Activated CD8-positive, alpha-beta T cell treated with anti-CD3 and anti-CD28 coated beads for 36 hours (primary cell): ENCODE data around the gene LGALS16. TPM values are rescaled to one million over a fixed set of nuclear protein-coding genes. Genes with fewer than 3 reads are reported as not detected.

Source experiments
- ATAC-seq: fragments of 200-7000 bp; cut with Tn5 transposase; one replicate; pipeline ENCODE4 v1.10.0; 2021; ENCODE audit warnings: mild to moderate bottlenecking, moderate library complexity
- CTCF ChIA-PET: fragments of 350-600 bp; sonication (Branson Sonifier 250); formaldehyde crosslinking; loops from one replicate; lab custom pipeline; 2021; ENCODE audit warnings: antibody characterized with exemption; lab: Charles Lee
- POLR2A ChIA-PET: fragments of 350-600 bp; sonication (Branson Sonifier 250); formaldehyde crosslinking; loops from one replicate; lab custom pipeline; 2021; ENCODE audit warnings: antibody characterized with exemption; lab: Charles Lee
- DNase-seq: peaks from one replicate; pipeline ENCODE4 v3.0.0-alpha.2; 2020
- H3K27ac Mint-ChIP-seq: one replicate; pipeline ENCODE4 v1.8.0; 2021; ENCODE audit warnings: mild to moderate bottlenecking, mixed read lengths
- H3K27me3 Mint-ChIP-seq: one replicate; pipeline ENCODE4 v1.8.0; 2021; ENCODE audit warnings: mixed read lengths
- H3K36me3 Mint-ChIP-seq: one replicate; pipeline ENCODE4 v1.8.0; 2021; ENCODE audit warnings: low read depth, mixed read lengths
- H3K4me1 Mint-ChIP-seq: one replicate; pipeline ENCODE4 v1.8.0; 2021; ENCODE audit warnings: low read depth, mixed read lengths
- H3K4me3 Mint-ChIP-seq: one replicate; pipeline ENCODE4 v1.8.0; 2021; ENCODE audit warnings: mild to moderate bottlenecking, moderate library complexity, mixed read lengths
- H3K9me3 Mint-ChIP-seq: one replicate; pipeline ENCODE4 v1.8.0; 2021; ENCODE audit warnings: mixed read lengths
- intact Hi-C: fragments of 100-400 bp; cut with micrococcal nuclease; formaldehyde crosslinking; loops from one replicate; pipeline ENCODE4 v1.10.0; 2022
- total RNA-seq, 2 experiments: library from RNA; stranded (reverse); gene quantifications; one replicate each; pipeline ENCODE4 v1.2.3, GENCODE V29; 2021
- TF ChIP-seq, protein P1 (sequence below): fragments of 200-600 bp; IDR thresholded peaks from one replicate; pipeline ENCODE4 v1.8.0; 2022; ENCODE audit warnings: antibody characterized with exemption, mild to moderate bottlenecking

Gene LGALS16
- total RNA-seq, 2 experiments from 2014 or later = not detected

DNA sequence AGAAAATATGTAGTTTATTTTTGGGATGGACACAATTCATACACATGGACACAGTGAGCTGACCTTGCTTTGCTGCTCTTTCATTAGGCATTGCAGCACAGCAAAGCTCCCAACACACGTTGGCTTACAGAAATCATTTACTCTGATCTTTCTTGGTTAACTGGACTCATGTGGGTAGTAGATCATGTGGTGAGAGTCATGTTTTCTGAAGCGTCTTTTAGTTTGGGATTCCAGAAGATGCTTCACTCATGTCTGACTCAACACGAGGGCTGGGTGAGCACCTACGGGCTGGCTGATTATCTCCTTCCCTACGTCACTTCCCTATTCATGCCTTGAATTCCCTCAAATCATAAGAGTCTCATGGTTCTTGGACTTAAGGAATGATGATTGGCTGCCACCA, 12.1 kb upstream of the LGALS16 start:
- Mint-ChIP-seq H3K4me3 (no peak overlapping the region), H3K4me1 (no peaks in the 10 kb centered on the region), H3K27me3 (peaks cover 68% of the 10 kb centered on the region), H3K27ac (no peak overlapping the region), H3K36me3 (no peaks in the 10 kb centered on the region), H3K9me3 (no peaks in the 10 kb centered on the region)
- ChIA-PET POLR2A (no interaction called here), CTCF (no interaction called here)
- ATAC-seq (no peak), DNase-seq (no peak)
- TF ChIP-seq, protein P1, sequence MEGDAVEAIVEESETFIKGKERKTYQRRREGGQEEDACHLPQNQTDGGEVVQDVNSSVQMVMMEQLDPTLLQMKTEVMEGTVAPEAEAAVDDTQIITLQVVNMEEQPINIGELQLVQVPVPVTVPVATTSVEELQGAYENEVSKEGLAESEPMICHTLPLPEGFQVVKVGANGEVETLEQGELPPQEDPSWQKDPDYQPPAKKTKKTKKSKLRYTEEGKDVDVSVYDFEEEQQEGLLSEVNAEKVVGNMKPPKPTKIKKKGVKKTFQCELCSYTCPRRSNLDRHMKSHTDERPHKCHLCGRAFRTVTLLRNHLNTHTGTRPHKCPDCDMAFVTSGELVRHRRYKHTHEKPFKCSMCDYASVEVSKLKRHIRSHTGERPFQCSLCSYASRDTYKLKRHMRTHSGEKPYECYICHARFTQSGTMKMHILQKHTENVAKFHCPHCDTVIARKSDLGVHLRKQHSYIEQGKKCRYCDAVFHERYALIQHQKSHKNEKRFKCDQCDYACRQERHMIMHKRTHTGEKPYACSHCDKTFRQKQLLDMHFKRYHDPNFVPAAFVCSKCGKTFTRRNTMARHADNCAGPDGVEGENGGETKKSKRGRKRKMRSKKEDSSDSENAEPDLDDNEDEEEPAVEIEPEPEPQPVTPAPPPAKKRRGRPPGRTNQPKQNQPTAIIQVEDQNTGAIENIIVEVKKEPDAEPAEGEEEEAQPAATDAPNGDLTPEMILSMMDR = no peak
- intact Hi-C loops = no loop called here

GRCh38 chr19:39645800-39646411, 9.8 kb upstream of the LGALS16 start:
- Mint-ChIP-seq H3K27ac (no peak overlapping the region), H3K9me3 (no peaks in the 10 kb centered on the region), H3K4me3 (no peak overlapping the region), H3K36me3 (no peaks in the 10 kb centered on the region), H3K4me1 (no peaks in the 10 kb centered on the region), H3K27me3 (peaks cover 67% of the 10 kb centered on the region)
- ChIA-PET CTCF (no interaction called here), POLR2A (no interaction called here)
- DNase-seq (peak; percentile 36), ATAC-seq (no peak)
- intact Hi-C loops = no loop called here
- TF ChIP-seq, protein P1 = no peak

DNA sequence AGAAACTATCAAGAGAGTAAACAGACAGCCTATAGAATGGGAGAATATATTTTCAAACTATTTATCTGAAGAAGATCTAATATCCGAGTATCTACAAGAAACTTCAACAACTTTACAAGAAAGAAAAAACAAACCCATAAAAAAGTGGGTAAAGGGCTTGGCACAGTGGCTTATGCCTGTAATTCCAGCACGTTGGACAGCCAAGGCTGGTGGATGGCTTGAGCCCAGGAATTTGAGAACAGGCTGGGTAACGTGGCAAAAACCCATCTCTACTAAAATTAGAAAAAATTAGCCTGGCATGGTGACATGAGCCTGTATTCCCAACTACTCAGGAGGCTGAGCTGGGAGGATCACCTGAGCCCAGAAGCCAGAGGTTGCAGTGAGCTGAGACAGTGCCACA, 7.8 kb upstream of the LGALS16 start:
- POLR2A ChIA-PET = no interaction called here
- Mint-ChIP-seq H3K9me3 (no peaks in the 10 kb centered on the region), H3K36me3 (no peaks in the 10 kb centered on the region), H3K27me3 (peaks cover 64% of the 10 kb centered on the region), H3K4me3 (no peak overlapping the region), H3K27ac (no peak overlapping the region), H3K4me1 (no peaks in the 10 kb centered on the region)
- CTCF ChIA-PET = no interaction called here
- TF ChIP-seq, protein P1 = no peak
- DNase-seq (no peak), ATAC-seq (no peak)
- intact Hi-C loops = no loop called here

DNA sequence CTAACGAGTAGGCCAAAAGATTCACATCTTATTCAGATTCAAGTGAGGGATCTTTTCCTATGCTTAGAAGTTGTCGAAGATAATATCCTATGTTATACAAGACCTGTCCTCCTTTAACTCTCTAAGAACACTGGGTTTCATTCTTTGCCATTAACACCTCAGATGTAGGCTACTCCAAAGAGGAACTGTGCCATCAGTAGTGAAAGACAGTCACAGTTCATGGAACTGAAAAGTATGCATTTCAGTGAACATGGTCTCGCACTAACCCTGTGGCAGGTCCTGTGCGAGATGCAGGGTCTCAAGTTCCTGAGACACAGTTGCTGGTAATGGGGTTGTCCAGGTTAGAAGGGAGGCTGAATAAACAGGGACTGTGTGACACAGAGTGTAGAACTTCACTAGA, 4.1 kb downstream of the LGALS16 start:
- intact Hi-C loops = no loop called here
- ATAC-seq = no peak
- Mint-ChIP-seq H3K36me3 (no peaks in the 10 kb centered on the region), H3K27ac (no peak overlapping the region), H3K4me3 (no peak overlapping the region), H3K27me3 (peaks cover 17% of the 10 kb centered on the region), H3K9me3 (no peaks in the 10 kb centered on the region), H3K4me1 (no peaks in the 10 kb centered on the region)
- DNase-seq = no peak
- CTCF ChIA-PET = no interaction called here
- TF ChIP-seq, protein P1 = no peak
- POLR2A ChIA-PET = no interaction called here

GRCh38 chr19:39660661-39661060, 4.9 kb downstream of the LGALS16 start:
- Mint-ChIP-seq H3K27ac (no peak overlapping the region), H3K9me3 (no peaks in the 10 kb centered on the region), H3K4me3 (no peak overlapping the region), H3K36me3 (no peaks in the 10 kb centered on the region), H3K4me1 (no peaks in the 10 kb centered on the region), H3K27me3 (peaks cover 19% of the 10 kb centered on the region)
- ChIA-PET CTCF (no interaction called here), POLR2A (no interaction called here)
- TF ChIP-seq, protein P1 = no peak
- intact Hi-C loops = no loop called here
- DNase-seq (no peak), ATAC-seq (no peak)
